Measurements from ENCODE around the gene ERCC6L2. TPM values are rescaled to one million over a fixed set of nuclear protein-coding genes. Genes with fewer than 3 reads are reported as not detected.

Gene ERCC6L2
- total and polyA plus RNA-seq, 9 of the 15 experiments (the other 6 are each of a cell fraction or from before 2014, with no cell fraction given) = 7.8 to 42.8 (median 23.6) TPM

DNA sequence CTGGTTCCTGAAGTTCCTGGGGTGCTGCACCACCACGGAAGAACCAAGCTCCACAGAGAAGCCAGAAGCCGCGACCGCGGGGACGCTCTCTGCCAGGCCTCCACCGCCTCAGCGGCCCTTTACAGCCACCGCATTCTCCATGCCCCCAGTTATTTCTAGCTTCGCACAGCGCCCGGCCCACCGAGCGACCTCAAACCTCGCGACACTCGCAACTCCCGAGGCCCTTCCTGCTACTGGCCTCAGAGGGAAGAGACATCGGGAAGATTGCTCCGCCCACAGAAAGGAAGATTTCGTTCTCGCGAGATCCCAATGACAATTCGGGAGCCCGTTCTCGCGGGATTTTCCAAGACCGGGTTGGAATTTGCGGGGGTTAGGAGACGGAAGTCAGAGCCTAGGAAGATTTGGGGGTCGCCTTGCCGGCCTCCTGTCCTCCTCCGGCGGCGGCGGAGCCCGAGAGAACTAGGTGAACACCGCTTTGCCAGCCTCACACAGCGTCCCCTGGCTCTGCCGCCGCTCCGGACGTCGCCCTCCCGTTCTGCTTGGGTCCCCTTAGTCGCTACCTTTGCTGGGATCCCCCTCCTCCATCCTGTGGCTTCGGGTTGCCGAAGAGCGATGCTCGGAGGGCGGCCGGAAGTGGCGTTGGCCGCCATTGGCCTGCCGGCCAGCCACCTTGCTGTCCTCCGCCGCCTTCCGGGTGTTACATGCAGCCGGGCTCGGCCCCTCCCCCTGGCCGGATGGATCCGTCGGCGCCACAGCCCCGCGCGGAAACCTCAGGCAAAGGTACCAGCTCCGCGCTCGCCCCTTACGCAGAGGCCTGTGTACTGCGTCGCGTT is at the start of gene ERCC6L2 (continued):
- TF ChIP-seq, protein P1, sequence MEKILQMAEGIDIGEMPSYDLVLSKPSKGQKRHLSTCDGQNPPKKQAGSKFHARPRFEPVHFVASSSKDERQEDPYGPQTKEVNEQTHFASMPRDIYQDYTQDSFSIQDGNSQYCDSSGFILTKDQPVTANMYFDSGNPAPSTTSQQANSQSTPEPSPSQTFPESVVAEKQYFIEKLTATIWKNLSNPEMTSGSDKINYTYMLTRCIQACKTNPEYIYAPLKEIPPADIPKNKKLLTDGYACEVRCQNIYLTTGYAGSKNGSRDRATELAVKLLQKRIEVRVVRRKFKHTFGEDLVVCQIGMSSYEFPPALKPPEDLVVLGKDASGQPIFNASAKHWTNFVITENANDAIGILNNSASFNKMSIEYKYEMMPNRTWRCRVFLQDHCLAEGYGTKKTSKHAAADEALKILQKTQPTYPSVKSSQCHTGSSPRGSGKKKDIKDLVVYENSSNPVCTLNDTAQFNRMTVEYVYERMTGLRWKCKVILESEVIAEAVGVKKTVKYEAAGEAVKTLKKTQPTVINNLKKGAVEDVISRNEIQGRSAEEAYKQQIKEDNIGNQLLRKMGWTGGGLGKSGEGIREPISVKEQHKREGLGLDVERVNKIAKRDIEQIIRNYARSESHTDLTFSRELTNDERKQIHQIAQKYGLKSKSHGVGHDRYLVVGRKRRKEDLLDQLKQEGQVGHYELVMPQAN (IDR thresholded peaks at IDR 0.05; ENCODE audit: borderline replicate concordance) = no peak
- TF ChIP-seq POLR2A (conservative IDR thresholded peaks at IDR 0.05) = peak; percentile 97
- TF ChIP-seq IFI16 (CRISPR knock-in tag; IDR thresholded peaks at IDR 0.05) = no peak
- peak; percentile 30; the same call in 1 of the 2 replicates for TF ChIP-seq BCOR (IDR thresholded peaks at IDR 0.05)
- 0 out of 2 replicates have a peak, but pooled peaks have one; percentile 9 for TF ChIP-seq KLF16 (IDR thresholded peaks at IDR 0.05)
- TF ChIP-seq DACH1 (IDR thresholded peaks at IDR 0.05; ENCODE audit: partially characterized antibody) = no peak
- TF ChIP-seq EZH2 (IDR thresholded peaks at IDR 0.05; ENCODE audit: borderline replicate concordance, low read depth, low read length) = no peak
- peak; percentile 29 for TF ChIP-seq ZNF644 (tag; IDR thresholded peaks at IDR 0.05; ENCODE audit: low read depth)
- no peak for TF ChIP-seq DMBX1 (CRISPR knock-in tag; IDR thresholded peaks at IDR 0.05; ENCODE audit: borderline replicate concordance)
- TF ChIP-seq PTBP1 (IDR thresholded peaks at IDR 0.05; ENCODE audit: low read depth, low read length) = no peak
- TF ChIP-seq DEAF1 (CRISPR knock-in tag; IDR thresholded peaks at IDR 0.05) = no peak
- TF ChIP-seq ELF2 (CRISPR knock-in tag; IDR thresholded peaks at IDR 0.05) = peak; percentile 89
- no peak for TF ChIP-seq U2AF2 (optimal IDR thresholded peaks at IDR 0.05; ENCODE audit: low read depth, low read length)
- TF ChIP-seq ZNF561 (CRISPR knock-in tag; conservative IDR thresholded peaks at IDR 0.05) = no peak
- peak; percentile 84 for TF ChIP-seq KDM5B (IDR thresholded peaks at IDR 0.05; ENCODE audit: insufficient replicate concordance, low read depth, low read length)
- no peak for TF ChIP-seq HINFP (tag; conservative IDR thresholded peaks at IDR 0.05; ENCODE audit: low read depth)
- peak in 1 of 2 experiments; percentile 36 for TF ChIP-seq AFF1 (IDR thresholded peaks at IDR 0.05; ENCODE audit: low read depth in 1 of 2, partially characterized antibody in 2 of 2)
- peak; percentile 52 for TF ChIP-seq PML (IDR thresholded peaks at IDR 0.05; ENCODE audit: low read length)

Data from K562 (cell line).